Ureter (tissue), 1 donor: Measurements from ENCODE around the gene TECPR1. TPM values are rescaled to one million over a fixed set of nuclear protein-coding genes. Genes with fewer than 3 reads are reported as not detected.

ENCODE experiments used
- DNase-seq: peaks from one replicate; pipeline ENCODE4 v3.0.0-alpha.2; 2020; ENCODE audit warnings: low spot score
- total RNA-seq: library from RNA; stranded (reverse); gene quantifications from one replicate; pipeline ENCODE4 v1.2.4, GENCODE V29; 2023
- donor health status: DM: yes; HTN: yes; CAD: no.

Gene TECPR1
- total RNA-seq, 1 donor from 2014 or later: 37.9 TPM

GRCh38 chr7:98211676-98212531 is 40.1 kb downstream of the TECPR1 start:
- DNase-seq: peak; percentile 39

GRCh38 chr7:98211221-98211675 is 40.8 kb downstream of the TECPR1 start, which contains the start of gene BHLHA15:
Gene BHLHA15 (plus strand): TSS chr7:98211439. CDS start chr7:98212310, 871 bp downstream.
- DNase-seq: peak; percentile 48

GRCh38 chr7:98210513-98211220 is 41.4 kb downstream of the TECPR1 start:
- DNase-seq: peak; percentile 35

- DNase-seq: peak; percentile 26
Measured at GRCh38 chr7:98209166-98209920, 42.7 kb downstream of the TECPR1 start.

DNA sequence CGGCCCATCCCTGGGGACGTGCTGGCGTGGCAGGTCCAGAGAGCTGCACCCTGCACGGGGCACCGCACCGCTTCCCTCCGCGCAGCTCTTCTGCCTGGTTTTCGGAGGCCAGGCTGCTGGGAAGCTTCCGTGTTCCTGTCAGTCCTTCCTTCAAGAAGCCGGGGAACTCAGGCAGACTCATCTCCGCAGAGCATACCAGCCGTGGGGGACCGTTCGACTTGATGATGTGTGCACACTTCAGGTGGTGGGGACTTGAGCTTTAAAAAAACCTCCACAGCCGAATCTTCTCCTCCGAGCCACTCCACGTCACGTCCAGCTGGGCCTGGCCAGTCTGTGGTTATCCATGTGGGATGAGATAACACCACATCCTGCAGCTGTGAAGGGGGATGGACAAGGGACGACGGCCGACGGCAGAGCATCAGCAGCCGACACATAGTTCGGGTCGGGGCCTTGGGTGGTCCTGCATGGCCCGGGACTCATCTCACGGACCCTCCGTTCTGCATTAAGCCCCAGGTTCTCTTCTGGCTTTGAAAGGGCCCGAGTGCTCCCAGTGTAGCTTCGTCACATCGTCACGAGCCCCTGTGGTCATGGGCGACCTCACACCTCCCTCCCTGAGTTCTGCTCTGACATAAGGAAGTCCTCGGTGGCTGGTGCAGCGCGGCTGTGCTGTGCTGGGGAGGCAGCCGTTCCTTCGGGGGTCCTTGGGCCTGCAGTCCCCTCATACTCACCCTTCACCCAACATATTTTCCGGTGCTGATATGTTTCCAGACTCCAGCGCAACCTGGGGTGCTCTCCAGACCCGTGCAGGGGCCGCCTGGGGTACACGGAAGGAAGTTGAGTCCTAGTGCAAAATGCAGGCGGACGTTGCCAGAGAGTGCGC is 45.3 kb downstream of the TECPR1 start:
- no peak for DNase-seq

GRCh38 chr7:98205162-98205845 is 46.7 kb downstream of the TECPR1 start:
- no peak for DNase-seq

GRCh38 chr7:98204670-98205069 is 47.4 kb downstream of the TECPR1 start:
- no peak for DNase-seq

DNA sequence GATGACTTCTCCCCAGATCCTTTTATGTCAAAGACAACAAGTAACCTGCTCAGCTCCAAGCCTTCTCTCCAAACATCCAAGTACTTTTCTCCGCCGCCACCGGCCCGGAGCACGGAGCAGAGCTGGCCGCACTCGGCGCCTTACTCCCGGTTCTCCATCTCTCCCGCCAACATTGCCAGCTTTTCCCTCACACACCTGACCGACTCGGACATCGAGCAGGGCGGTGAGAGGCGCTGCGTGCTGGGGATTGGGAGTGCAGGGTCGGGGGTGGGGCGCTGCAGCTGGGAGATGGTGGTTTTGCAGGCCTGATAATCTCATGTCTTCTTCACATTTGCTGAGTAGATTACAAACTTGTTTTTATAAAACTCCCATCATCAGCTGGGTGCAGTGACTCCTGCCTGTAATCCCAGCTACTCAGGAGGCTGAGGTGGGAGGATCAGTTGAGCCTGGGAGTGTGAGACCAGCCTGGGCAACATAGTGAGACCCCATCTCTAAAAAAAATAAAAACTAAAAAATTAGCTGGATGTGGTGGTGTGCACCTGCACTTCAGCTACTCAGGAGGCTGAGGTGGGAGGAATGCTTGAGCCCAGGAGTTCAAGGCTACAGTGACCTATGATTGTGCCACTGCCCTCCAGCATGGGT is 47.9 kb downstream of the TECPR1 start:
- DNase-seq: no peak

- no peak for DNase-seq
Measured at GRCh38 chr7:98203261-98203963, 48.6 kb downstream of the TECPR1 start.

DNA sequence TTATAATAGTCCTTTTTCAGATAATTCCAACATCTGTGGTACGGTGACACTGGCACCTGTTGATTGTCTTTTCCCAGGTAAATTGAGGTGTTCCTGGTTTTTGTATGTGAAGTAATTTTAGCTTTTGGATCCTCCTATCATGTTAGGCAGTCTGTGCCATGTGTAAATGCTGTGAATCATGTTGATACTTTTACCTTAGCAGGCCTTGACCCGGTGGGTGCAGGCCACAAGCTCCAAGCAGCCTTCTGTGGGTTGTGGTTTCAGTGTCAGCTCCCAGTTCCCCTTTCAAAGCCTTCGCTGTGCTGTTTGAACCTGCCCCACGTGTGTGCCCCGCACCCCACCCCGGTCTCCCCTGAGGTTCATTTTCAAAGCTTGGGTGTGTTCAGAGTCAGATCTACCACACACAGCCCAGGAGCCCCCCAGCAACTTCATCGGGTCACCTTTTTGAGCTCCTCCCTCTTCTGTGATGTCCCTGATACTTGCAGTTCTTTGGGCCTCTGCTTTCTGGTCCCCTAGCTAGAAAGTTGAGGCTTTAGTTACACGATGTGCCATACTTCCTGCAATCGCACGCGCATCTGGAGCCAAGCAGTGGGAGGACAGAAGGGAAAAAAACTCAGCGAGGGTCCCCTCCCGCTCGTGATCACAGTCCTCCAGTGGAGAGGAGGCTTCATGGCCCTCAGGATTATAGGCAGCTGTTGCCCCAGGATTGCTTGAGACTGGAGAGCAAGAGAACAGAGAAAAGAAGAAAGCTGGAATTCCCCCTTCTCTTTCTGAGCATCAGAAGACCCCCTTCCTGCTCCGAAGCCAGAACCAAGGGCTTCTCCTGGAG is 49.5 kb downstream of the TECPR1 start:
- DNase-seq: no peak

- DNase-seq: no peak
Measured at GRCh38 chr7:98200364-98200763, 51.7 kb downstream of the TECPR1 start.

DNA sequence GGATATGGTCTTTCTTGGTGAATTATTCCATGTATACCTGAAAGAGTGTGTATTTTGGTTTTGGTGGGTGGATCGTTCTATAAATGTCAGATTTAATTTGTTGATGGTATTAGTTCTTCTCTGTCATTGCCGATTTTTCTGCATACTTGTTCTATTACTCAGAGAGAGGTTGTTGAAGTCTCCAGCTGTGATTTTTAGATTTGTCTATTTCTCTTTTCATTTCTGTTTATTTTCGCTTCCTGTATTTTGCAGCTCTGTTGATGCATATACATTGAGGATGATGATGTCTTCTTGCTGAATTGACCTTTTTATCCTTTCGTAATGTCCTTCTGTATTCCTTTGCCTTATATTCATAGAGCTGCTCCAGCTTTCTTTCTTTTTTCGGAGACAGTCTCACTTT is 52.9 kb downstream of the TECPR1 start:
- no peak for DNase-seq

GRCh38 chr7:98196706-98197605 is 55.1 kb downstream of the TECPR1 start:
- DNase-seq: no peak

GRCh38 chr7:98194672-98195457 is 57.2 kb downstream of the TECPR1 start:
- DNase-seq: no peak

GRCh38 chr7:98194186-98194585 is 57.8 kb downstream of the TECPR1 start:
- no peak for DNase-seq

GRCh38 chr7:98193474-98194180 is 58.4 kb downstream of the TECPR1 start:
- DNase-seq: no peak
